Measurements from ENCODE around the gene MAGEA2. TPM values are rescaled to one million over a fixed set of nuclear protein-coding genes. Genes with fewer than 3 reads are reported as not detected.
"Not testable (repeated sequence)": the region's sequence is repeated elsewhere in the genome, so short reads cannot be mapped to it uniquely, and the experiment has no call there.

Gene MAGEA2, protein sequence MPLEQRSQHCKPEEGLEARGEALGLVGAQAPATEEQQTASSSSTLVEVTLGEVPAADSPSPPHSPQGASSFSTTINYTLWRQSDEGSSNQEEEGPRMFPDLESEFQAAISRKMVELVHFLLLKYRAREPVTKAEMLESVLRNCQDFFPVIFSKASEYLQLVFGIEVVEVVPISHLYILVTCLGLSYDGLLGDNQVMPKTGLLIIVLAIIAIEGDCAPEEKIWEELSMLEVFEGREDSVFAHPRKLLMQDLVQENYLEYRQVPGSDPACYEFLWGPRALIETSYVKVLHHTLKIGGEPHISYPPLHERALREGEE
- not detected for total RNA-seq

DNA sequence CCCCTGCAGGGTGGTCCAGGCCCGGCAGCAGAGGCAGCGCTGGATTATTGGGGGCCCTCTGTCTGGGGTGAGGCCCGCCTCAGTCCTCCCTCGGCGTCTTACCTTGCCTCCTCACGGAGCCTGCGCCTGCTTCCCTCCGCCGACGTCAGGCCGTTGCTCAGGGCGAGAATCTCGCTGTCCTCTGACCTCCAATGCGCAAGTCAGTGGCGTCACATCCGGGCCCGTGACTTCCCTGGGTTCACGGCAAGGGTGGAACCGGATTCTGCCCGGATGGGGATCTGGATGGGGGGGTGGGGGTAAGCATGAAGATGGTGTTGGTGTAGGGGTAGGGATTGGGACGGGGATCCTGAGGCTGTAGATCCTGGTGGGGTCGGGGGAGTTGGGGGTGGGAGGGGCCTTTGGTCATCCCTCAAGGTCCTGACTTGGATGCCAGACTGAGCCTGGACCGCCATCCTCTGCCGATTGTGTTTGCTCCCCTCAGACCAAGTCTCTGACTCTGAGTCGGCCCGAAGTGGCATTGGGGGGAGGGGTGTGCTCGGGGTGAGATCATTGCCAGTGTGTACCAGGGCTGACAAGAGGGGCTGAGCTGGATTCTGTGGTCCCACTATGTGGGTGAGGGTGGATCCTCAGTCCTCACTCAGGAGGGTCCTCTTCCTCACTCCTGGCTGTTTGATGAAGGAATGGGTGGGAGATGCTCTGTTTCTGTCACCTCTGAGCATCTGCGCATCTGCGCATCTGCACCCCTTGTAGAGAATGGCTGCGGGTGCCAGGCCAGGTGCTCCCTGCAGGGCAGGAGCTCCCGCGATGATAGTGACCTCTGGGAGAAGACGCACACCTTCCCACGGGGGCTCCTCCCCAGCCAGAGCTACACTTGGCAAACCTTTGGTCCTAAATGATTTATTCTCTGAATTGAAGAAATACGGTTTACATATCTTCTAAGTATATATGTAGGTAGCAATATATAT, at the start of gene MAGEA2:
Gene MAGEA2, minus strand, starts transcription at position 157 of the 965 bp plus-strand sequence. CDS start 2,479 bp downstream, outside the sequence.
- H3K4me1 ChIP-seq; H3K27ac ChIP-seq; in situ Hi-C loops (cut with MboI; ENCODE audit: low sequenced_read_pairs in 4 of 4); H3K36me3 ChIP-seq; ATAC-seq; intact Hi-C loops (cut with DNase I; ENCODE audit: low total_unique reads); H3K27me3 ChIP-seq; H3K4me3 ChIP-seq; DNase-seq; H3K9me3 ChIP-seq: not testable (repeated sequence)

DNA sequence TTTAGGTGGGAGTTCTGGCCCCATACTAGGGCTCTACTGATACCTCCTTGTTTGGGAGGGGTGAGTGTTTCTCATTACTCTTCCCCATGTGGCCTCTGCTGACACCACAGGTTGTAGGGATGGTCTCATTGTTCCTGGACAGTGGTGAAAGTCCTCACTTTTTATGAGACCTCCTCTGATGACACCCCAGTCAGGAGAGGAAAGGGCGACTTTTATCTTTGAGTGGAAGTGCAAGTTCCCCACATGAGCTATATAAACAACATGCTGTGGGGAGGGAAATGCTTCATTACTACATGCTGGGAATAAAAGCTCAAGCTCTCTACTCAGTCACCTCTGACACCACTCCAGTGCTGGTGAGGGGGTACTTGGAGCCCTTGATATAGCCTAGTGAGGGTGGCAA, 45.3 kb upstream of the MAGEA2 start:
- TF ChIP-seq, protein P1, sequence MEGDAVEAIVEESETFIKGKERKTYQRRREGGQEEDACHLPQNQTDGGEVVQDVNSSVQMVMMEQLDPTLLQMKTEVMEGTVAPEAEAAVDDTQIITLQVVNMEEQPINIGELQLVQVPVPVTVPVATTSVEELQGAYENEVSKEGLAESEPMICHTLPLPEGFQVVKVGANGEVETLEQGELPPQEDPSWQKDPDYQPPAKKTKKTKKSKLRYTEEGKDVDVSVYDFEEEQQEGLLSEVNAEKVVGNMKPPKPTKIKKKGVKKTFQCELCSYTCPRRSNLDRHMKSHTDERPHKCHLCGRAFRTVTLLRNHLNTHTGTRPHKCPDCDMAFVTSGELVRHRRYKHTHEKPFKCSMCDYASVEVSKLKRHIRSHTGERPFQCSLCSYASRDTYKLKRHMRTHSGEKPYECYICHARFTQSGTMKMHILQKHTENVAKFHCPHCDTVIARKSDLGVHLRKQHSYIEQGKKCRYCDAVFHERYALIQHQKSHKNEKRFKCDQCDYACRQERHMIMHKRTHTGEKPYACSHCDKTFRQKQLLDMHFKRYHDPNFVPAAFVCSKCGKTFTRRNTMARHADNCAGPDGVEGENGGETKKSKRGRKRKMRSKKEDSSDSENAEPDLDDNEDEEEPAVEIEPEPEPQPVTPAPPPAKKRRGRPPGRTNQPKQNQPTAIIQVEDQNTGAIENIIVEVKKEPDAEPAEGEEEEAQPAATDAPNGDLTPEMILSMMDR (IDR thresholded peaks at IDR 0.05 in 4 of 5, conservative IDR thresholded peaks at IDR 0.05 in 1 of 5), result no peak
- no peak for TF ChIP-seq POLR2A (IDR thresholded peaks at IDR 0.05)
- H3K36me3 ChIP-seq, result no peaks in the 10 kb centered on the region
- no peak overlapping the region for H3K27ac ChIP-seq
- no peak for ATAC-seq
- no peak overlapping the region for H3K4me3 ChIP-seq
- H3K9me3 ChIP-seq, result no peaks in the 10 kb centered on the region
- intact Hi-C loops (cut with DNase I; ENCODE audit: low total_unique reads), result no loop called here
- no peak for DNase-seq
- in situ Hi-C loops (cut with MboI; ENCODE audit: low sequenced_read_pairs in 4 of 4), result no loop called here
- peaks cover 0 to 5% (median 0%) of the 10 kb centered on the region in 3 donors for H3K27me3 ChIP-seq
- H3K4me1 ChIP-seq, result no peaks in the 10 kb centered on the region

DNA sequence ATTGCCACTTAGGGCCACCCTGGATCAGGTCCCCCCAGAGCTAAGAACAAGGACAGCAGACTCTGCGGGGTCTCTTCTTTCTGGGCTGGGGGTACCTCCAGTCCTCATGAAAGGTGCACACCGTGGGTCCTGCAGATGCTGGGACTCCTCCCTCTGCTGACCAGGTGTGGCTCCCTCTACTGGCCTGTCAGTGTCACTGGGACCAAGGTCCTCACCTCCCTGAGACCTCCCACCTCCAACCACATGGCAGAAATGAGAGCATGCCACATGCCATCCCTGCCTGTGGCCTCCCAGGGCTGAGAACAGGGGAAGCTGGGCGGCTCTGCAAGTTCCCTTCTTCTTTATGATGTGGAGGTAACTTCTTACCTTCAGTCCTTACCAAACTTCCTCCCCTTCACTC, 33.4 kb upstream of the MAGEA2 start:
- DNase-seq; in situ Hi-C loops (cut with MboI; ENCODE audit: low sequenced_read_pairs in 4 of 4); H3K4me3 ChIP-seq; H3K36me3 ChIP-seq; H3K27me3 ChIP-seq; intact Hi-C loops (cut with DNase I; ENCODE audit: low total_unique reads); H3K4me1 ChIP-seq; H3K27ac ChIP-seq; H3K9me3 ChIP-seq; ATAC-seq: not testable (repeated sequence)

DNA sequence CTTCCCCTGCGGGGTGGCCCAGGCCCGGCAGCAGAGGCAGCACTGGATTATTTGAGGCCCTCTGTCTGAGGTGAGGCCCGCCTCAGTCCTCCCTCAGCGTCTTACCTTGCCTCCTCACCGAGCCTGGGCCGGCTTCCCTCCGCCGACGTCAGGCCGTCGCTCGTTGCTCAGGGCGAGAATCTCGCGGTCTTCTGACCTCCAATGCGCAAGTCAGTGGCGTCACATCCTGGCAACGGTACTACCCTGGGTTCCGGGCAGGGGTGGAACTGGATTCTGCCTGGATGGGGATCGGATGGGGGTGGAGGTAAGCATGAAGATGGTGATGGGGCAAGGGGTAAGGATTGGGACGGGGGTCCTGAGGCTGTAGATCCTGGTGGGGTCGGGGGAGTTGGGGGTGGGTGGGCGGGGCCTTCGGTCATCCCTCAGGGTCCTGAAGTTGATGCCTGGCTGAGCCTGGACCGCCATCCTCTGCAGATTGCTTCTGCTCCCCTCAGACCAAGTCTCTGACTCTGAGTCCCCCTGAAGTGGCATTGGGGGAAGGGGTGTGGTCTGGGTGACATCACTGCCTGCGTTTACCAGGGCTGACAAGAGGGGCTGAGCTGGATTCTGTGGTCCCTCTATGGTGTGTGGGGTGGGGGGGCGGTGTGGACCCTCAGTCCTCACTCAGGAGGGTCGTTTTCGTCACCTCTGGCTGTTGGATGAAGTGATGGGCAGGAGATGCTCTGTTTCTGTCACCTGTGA, 16.1 kb upstream of the MAGEA2 start, which contains the start of gene MAGEA6:
Gene MAGEA6, minus strand, starts transcription at position 141 of the 741 bp plus-strand sequence. CDS start 2,039 bp downstream, outside the sequence.
- H3K4me3 ChIP-seq; in situ Hi-C loops (cut with MboI; ENCODE audit: low sequenced_read_pairs in 4 of 4); DNase-seq; H3K9me3 ChIP-seq; H3K4me1 ChIP-seq; H3K36me3 ChIP-seq; ATAC-seq; H3K27ac ChIP-seq; intact Hi-C loops (cut with DNase I; ENCODE audit: low total_unique reads); H3K27me3 ChIP-seq: not testable (repeated sequence)

DNA sequence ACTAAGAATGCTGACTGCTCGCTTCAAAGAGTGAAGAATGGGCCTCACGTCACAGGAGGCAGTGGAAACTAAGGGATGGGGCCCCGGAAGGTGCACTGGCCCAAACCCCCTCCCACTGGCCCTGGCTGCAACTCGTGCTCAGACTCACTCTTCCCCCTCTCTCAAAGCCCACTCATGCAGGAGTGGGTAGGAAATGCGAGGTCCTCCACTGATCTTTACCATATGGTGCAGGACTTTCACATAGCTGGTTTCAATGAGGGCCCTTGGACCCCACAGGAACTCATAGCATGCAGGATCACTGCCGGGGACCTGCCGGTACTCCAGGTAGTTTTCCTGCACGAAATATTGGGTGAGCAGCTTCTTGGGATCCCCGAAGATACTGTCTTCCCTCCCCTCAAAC, 12.9 kb upstream of the MAGEA2 start:
- ATAC-seq; intact Hi-C loops (cut with DNase I; ENCODE audit: low total_unique reads); DNase-seq; H3K9me3 ChIP-seq; H3K27me3 ChIP-seq; H3K27ac ChIP-seq; H3K36me3 ChIP-seq; in situ Hi-C loops (cut with MboI; ENCODE audit: low sequenced_read_pairs in 4 of 4); H3K4me3 ChIP-seq; H3K4me1 ChIP-seq: not testable (repeated sequence)

DNA sequence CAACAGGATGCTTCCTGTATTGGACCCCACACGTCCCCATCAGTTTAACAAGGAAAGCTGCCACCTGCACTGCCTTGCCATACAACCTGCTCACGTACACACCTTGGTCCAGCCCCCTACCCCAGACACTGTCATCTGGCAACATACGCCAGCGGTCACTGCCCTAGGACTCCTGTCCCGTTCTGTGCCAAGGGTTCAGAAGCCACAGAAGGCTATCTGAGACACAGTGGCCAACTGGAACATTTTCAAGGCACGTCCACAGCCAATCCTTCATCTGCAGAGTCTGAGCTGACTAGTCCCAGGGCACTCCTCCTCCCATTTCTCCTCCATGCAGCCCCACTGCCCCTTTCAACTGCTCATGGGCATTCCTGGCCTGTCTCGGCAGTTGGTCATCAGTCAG, 7.9 kb upstream of the MAGEA2 start:
- ATAC-seq; H3K4me3 ChIP-seq; in situ Hi-C loops (cut with MboI; ENCODE audit: low sequenced_read_pairs in 4 of 4); H3K36me3 ChIP-seq; H3K27me3 ChIP-seq; DNase-seq; H3K9me3 ChIP-seq; H3K4me1 ChIP-seq; intact Hi-C loops (cut with DNase I; ENCODE audit: low total_unique reads); H3K27ac ChIP-seq: not testable (repeated sequence)

DNA sequence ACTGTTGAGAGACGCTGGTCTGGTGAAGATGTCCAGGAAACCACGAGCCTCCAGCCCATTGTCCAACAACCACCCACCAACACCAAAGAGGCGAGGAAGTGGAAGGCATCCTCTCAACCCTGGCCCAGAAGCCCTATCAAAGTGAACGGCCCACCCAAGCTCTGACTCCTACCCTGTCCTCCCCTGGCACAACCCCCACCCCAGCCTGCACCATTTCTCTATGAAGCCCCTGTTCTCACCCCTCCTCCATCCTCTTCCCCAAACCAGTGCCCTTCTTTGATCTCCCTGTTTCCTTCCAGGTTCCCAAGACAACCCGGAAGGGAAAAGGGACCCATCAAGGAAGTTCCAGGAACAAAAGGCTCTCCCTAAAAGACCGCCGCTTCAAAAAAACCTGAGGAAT, 5.9 kb upstream of the MAGEA2 start:
- H3K27me3 ChIP-seq; DNase-seq; in situ Hi-C loops (cut with MboI; ENCODE audit: low sequenced_read_pairs in 4 of 4); H3K27ac ChIP-seq; ATAC-seq; H3K4me1 ChIP-seq; H3K36me3 ChIP-seq; intact Hi-C loops (cut with DNase I; ENCODE audit: low total_unique reads); H3K9me3 ChIP-seq; H3K4me3 ChIP-seq: not testable (repeated sequence)

DNA sequence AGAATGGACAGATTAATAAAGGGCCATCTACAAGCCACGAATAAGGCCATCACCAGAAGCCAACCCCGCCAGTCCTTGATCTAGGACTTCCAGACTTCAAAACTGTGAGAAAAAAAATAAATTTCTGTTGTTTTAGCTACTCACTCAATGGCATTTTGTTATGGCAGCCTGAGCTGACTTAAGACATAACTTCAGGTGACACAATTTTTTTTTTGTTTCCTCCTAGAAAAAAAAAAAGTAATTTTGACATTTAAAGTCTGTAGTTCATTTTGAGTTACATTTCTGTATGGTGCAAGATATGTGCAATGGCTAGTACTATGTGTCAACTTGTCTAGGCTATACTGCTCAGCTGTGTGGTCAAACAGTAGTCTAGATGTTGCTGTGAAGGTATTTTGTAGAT, 5.3 kb upstream of the MAGEA2 start, which contains the start of gene CSAG3:
Gene CSAG3, plus strand, starts transcription at position 301 of the 400 bp plus-strand sequence.
- H3K27me3 ChIP-seq; H3K36me3 ChIP-seq; ATAC-seq; H3K4me1 ChIP-seq; H3K9me3 ChIP-seq; intact Hi-C loops (cut with DNase I; ENCODE audit: low total_unique reads); H3K4me3 ChIP-seq; H3K27ac ChIP-seq; DNase-seq; in situ Hi-C loops (cut with MboI; ENCODE audit: low sequenced_read_pairs in 4 of 4): not testable (repeated sequence)

DNA sequence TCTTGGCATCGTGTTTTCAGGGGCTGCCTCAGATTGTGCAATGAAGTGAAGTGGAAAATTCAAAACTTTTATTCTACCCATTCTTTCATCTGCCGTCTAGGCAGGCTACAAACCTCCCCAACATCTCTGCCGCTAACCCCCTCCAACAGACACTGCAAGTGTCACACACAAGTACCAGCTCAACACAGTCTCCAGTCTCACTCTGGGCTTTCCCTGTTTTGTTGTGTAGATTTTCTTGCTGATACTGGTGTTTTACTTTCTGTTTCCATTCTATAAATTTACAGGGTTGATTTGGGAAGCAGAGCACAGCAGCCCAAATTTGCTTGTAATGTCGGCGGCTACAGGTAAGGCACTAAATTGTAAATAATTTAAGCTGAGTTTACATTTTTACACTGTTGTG, 1.2 kb upstream of the MAGEA2 start:
- H3K27ac ChIP-seq; H3K4me1 ChIP-seq; H3K4me3 ChIP-seq; in situ Hi-C loops (cut with MboI; ENCODE audit: low sequenced_read_pairs in 4 of 4); H3K36me3 ChIP-seq; intact Hi-C loops (cut with DNase I; ENCODE audit: low total_unique reads); H3K9me3 ChIP-seq; DNase-seq; H3K27me3 ChIP-seq; ATAC-seq: not testable (repeated sequence)

All from gastrocnemius medialis (tissue), 4 donors.